Medulla oblongata (tissue), 1 donor: ENCODE results near the gene RABGAP1L.
"Not testable (repeated sequence)": the region's sequence is repeated elsewhere in the genome, so short reads cannot be mapped to it uniquely, and the experiment has no call there.

Experiments used
- DNase-seq: peaks from one replicate; pipeline ENCODE4 v3.0.0-alpha.2; 2015; ENCODE audit errors: extremely low spot score

Gene RABGAP1L

DNA sequence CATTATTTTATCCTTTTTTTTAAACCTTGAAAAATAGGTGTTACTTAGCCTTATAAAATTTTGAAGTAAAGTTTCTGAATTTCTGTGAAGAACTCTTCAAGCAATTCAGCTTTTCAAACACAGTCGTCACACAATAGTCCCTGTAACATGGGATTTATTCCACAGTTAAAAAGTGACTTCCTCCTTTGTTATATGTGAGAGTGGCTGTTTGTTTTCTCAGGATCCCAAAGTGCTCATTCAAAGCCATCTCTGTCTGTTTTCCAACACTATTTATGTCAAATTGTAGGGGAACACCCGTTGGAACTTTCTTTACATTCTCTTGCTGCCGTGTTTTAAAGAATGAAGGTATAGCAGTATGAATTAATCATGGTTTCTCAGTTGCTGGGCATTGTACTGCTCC lies 207.6 kb downstream of the RABGAP1L start:
- peak; percentile 54 for DNase-seq

DNA sequence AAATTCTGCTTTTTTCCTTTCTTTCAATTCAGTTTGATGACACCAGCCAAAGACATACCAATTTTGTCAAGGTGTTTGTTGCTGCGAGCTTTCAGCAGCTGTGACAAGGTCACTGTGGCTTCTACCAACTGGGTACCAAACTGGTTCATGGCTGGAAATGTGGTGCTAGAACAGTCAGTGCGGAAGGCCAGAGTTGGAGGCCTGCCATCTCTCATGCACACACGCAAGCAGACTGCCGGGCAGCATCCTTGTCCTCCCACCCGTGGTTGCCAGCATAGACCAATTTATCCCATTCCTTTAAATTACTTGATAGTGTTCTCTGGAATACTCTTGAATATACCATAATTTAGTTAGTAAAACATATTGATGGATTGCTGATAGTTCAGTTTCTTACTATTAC lies 208.6 kb downstream of the RABGAP1L start:
- DNase-seq, result peak; percentile 10

DNA sequence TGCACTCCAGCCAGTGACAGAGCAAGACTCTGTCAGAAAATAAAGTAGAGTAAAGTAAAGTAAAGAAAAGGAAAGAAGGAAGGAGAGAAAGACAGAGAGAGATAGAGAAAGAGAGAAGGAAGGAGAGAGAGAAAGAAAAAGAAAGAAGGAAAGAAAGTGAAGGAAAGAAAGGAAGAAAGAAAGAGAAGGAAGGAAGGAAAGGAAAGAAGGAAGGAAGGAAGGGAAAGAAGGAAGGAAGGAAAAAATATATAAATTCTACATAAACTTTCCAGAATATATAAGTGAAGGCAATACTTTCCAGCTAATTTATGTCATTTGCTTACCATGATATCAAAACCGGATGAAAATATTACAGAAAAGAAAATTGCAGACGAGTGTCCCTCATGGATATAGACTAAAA lies 216.7 kb downstream of the RABGAP1L start:
- no peak for DNase-seq

DNA sequence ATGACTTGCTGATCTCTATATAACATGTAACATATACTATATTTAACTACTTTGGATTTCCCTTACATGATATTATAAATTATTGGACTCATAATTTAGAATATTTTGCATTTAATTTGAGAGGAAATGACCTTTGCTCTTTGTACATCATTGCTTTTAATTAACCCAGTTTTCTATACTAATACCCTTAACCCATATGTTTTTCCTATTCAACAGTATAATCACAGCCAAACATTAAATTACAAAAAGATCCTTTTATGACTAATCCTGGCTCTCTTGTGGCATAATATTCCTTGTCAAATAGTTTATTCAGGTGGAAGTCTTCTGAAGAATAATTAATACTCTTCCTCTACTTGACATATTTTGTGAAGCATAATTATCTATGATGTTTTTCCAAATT lies 232.4 kb downstream of the RABGAP1L start:
- DNase-seq, result no peak

DNA sequence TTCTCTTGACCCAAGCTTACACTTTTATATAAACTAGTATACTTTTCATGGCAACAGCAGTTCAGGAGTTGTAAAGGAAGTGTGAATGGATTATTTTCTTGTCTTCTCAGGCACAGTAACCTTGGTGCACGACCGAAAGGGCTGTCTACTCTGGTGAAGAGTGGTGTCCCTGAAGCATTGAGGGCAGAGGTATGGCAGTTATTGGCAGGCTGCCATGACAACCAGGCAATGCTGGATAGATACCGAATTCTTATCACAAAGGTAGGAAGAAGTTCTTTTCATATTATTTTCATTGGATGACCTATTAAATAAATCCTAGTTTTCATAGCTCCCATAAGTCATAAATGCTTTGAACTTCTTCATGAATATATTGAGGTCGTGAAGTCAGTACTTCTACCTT lies 234.6 kb downstream of the RABGAP1L start:
- DNase-seq, result no peak

DNA sequence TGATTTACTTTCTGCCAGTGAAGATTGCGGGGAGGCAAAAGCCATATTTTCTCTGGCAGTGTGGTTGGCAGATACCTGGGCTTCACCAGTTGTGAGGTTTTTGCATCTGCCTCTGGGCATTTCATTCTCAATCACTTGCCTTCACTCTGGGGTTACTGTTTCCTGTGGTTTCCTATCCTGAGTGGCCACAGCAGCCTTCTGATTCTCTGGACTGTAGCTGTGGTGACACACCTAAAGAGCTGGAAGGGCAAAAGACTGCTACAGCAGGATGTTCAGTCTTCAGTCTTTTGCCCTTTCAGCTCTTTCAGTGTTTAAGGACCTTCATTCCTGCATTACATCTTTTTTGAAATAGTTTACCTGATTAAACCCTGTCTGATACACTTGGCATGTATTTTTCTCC lies 237.9 kb downstream of the RABGAP1L start:
- no peak for DNase-seq

DNA sequence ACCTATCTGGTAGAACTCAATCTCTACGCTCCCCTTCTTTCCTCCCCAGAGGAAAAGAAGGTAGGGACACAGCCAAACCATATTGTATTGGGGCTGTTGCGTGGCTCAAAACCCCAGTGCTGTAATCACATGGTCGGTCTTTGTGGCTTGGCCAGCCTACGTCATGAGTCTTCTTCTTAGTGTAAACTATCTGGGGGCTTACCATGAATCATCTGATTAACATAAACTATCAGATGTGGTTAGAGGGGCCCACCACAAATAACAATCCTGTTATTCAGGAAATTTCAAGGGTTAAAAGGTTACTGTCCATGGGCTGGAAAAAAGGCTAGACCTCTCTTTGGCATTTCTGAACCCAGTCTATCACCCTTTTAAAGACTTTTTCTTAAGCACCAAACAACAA lies 238.9 kb downstream of the RABGAP1L start:
- DNase-seq, result no peak

DNA sequence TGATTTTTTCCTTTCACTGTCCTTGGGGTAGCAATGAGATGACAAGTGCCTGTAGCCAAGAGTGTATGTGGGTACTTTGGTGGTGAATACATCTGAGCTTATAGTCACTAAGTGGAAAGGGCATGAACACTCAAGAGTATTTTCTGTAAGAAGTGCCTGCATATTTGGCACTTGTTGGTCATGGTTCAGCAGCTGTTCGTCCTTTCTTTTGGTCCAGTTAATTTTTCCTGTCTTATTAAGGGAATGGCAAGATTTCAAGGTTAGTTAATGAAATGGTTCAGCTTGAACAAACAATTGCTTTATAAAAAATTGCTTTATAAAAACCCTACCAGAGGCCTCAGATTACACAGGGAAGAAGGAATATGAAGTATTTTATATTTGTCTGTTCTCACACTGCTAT lies 239.9 kb downstream of the RABGAP1L start:
- no peak for DNase-seq

DNA sequence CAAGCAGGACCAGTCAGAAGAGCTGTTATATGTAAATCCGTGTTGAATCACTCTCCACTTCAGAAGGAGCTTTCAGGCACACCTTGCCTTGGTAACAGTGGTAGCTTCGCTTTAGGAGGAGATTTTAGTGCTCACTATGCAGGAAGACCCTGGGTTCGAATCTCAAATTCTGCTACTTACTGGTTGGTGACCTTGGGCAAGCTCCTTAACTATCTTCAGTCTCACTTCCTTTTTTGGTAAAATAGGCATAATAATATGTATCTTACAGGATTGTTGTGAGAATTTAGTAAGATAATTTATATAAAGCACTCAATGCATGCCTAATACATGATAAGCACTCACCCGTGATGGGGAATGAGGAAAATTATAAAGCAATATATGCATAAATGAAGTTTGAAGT lies 241.8 kb downstream of the RABGAP1L start:
- DNase-seq, result no peak

DNA sequence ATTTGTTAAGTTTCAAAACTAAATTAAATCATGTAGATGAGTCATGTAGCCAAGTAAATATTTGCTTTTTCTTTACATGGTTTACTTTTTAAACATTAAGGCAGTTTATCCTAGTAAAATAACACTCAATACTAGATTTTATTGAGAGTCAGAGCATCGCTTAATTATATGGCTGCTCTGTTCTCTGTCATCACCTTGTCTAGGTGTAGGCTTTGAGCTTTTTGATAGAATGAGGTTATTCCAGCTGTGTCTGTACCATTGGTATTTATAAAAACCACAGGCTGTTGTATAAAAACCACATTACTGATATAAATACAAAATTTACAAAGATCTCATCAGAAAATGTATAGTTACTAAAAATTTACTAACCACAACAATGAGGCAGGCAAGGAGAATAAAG lies 245.9 kb downstream of the RABGAP1L start:
- no peak for DNase-seq

DNA sequence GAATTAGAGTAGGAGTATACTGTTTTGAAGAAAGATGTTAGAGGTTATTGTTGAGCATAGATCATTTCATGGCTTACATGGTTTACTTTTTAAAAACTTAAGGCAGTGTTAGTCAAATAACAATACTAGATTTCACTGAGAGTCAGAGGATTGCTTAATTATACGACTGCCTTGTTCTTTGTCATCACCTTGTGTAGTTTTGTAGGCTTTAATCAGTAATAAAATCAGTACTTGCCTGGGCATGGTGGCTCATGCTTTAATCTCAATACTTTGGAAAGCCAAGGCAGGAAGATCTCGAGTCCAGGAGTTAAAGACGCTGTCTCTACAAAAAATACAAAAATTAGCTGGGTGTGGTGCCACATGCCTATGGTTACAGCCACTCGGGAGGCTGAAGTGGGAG lies 247.1 kb downstream of the RABGAP1L start:
- DNase-seq, result no peak

DNA sequence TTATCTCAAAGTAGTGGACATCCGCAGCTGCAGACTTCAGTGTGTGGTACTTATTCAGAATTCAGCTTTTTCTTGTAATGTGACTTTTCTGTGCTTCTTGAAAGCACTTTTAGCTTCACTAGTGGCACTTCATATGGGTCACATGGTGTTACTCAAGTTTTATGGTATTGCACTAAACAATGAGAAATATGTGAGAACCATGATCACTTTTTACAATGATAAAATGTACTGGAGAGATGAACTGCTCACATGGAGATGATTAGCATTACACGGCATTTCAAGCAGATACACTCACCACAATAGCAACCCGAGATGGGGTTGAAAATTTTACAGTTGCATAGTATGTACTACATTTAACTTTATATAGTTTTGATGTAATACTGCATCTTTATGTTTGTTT lies 248.3 kb downstream of the RABGAP1L start:
- DNase-seq, result no peak

DNA sequence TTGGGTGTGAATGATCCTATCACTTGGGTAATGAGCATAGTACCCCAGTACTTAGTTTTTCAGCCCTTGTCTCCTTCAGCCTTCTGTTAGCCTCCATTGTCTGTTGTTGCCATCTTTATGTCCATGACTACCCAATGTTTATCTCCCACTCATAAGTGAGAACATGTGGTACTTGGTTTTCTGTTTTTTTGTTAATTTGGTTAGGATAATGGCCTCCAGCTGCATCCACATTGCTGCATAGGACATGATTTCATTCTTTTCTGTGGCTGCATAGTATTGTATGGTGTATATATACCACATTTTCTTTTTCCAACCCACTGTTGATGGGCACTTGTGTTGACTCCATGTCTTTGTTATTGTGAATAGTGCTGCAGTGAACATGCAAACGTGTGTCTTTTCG lies 248.8 kb downstream of the RABGAP1L start:
- DNase-seq, result no peak

DNA sequence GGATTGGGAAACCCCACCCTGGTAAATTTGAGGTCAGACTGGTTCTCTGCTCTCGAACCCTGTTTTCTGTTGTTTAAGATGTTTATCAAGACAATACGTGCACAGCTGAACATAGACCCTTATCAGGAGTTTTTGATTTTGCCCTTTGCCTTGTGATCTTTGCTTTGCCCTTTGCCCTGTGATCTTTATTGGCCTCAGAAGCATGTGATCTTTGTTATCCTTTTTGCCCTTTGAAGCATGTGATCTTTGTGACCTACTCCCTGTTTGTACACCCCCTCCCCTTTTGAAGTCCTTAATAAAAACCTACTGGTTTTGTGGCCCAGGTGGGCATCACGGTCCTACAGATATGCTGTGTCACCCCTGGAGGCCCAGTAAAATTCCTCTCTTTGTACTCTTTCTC lies 250.5 kb downstream of the RABGAP1L start:
- DNase-seq, result not testable (repeated sequence)

DNA sequence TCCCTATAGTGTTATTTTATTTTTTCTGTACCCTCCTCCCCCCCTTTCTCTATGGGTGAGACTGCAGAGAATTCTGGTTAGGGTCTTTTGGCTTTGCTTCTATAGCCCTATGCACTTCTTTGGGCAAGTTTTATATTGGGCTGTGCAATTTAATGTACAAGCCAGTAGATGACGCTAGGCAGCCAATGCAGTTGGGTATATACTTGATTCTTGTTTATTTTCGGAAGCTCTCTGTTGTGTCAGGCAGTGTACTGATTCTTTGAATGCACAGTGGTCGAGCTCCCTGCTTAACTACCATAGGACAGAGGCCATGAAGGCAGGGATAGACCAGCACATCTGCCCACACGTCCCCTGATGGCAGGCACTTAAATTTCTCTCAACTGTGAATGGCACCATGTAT lies 254.3 kb downstream of the RABGAP1L start:
- no peak for DNase-seq

DNA sequence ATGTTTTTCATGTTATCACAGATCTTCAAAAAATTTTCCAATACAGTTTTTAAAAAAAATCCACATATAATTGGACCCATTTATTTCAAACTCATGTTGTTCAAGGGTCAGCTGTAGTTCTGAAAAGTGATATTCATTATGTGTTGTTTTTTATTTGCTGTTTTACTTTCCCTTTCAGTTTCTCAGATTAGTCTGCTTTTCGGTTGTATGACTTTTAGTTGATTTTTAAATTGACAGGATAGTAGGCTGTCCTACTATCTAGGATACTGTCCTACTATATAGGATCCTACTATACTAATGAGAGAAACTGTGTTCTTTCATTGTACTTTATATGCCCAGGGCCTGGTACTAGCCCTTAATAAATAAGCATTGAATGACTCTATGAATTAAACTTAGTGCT lies 254.9 kb downstream of the RABGAP1L start:
- DNase-seq, result no peak

DNA sequence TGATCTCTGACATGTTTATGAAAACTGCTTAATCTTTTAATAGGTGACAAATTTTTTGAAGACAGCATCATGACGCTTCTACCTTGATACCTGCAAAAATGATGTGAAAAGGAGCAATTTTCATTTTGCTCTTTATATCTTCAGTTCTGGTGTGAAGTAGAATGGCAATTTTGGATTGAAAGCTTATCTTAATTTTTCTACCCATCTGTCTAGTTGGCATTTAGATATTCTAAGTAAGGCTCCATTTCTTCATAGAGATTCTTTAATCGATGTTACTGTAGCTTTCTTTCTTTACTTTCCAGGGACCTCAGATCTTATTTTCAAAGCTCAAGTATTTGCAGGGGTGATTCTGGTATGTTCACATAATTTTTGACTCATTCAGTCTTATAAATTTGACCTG lies 256.2 kb downstream of the RABGAP1L start:
- DNase-seq, result no peak

DNA sequence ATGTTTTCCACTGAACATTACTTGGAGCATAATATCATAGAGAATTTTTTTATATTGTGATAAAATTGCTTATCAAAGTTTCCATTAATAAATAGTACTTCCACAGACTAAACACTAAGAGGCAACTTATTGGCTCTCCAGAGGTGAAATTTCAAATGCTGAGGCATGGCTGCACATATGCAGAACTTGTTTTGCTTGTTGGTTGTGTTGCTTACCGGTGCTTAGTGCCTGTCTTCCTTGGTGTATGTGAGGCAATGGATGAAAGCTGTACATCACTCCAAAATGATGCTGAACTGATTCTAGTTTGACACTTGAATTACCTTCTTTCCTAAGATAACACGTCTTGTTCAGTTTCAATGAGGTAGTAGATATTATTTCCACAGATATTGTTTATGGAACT lies 258.6 kb downstream of the RABGAP1L start:
- no peak for DNase-seq

DNA sequence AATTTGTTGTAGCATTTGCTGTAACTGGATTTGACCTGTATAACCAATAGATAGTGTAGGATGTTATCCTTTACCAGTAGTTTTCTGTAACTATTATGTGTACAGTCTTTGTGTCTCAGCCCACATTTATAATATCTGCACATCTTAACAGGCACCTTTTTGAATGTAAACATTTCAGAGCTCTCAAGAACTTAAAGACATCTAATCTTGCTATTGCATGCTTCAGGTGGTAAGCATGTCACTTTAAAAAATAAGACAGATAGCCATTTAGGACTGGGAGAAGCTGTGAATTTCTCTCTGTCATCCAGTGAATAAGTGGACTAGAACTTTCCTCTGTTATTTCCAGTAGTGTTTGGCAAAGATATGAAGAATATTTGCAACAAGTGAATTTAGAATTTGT lies 265.8 kb downstream of the RABGAP1L start:
- no peak for DNase-seq

DNA sequence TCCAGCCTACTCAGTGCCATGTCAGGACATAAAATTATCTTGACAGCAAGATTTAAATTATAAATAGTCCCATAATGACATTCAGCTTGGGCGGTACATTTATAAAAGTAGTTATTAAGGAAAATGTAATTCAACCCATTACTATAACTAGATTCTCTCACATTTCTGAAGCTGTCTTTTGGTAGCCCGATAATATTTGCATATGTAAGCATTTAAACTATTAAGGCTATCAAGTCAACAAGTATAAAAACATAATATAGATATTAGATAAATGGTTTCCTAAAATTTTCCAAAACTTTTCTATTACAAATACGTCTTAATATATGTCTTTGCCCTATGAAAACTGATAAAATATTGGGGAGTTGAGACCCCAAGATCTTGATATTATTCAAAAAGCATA lies 266.8 kb downstream of the RABGAP1L start:
- no peak for DNase-seq

DNA sequence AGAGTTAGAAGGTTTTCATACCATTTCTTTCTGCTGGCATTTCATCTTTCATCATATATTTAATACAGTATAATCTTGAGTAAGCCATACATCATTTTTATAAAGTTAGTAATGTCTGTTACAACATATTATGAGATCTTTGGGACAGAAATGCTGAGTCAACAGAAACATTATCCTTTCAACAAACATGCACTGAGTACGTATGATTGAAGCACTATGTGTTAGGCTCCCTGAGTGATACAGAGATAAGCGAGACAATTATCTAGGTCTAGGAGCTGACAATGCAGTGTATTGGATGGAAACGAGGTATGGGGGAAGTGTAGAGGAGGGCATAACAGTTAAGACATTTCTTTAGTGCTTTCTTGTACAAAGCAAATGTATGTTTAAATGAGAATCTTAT lies 268.7 kb downstream of the RABGAP1L start:
- DNase-seq, result no peak

DNA sequence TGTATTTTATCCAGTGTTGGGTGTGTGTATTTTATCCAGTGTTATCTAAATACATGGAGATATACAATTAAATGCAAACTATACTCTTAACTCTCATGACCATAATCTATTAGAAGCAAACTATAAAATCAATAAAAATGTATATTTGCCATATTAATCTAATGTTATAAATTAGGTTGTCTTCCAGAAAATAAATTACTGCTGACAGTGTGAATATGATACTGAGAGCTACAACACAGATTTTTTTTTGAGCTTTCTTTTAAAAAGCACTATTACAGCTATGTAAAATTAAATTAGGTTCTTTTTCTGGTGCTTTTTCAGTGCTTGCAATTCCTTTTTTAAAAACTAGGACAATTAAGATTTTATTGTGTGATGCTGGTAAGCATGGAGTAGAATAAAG lies 269.4 kb downstream of the RABGAP1L start:
- DNase-seq, result no peak

DNA sequence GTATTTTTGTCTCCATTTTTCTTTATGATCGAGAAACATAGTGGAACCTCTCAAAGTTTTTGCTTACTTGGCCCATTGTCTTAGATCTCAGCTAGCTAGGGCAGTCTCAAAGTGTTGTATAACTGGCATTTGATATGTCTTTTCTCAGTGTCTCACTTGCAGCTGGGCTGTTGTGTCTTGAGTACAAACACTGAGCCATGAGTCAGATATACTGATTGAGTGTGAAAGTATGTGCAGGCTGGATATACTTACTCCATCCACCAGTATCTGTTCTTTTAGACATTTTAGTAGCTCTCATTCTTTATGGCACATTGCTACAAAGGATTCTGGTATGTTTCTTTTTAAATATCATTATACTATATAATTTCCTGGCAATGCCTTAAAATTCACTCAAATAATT lies 274.1 kb downstream of the RABGAP1L start:
- DNase-seq, result no peak

DNA sequence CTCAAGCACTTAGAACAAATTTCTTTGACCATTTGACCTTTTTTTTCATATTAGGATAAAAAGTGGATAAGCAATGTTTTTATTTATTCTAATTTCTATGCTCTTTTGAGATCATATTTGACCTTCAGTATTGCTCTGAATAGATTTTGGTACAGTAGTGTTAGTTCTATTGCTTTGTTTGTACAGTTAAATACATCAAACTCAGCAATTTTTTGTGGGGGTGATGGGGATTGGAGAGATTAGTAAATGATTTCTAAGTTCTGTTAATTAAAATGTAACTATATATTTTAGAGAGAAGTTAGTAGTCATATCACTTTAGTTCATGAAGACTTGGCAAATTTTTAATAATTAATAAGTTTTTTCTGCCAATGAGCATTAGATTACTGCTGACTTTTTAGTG lies 286.0 kb downstream of the RABGAP1L start:
- no peak for DNase-seq

DNA sequence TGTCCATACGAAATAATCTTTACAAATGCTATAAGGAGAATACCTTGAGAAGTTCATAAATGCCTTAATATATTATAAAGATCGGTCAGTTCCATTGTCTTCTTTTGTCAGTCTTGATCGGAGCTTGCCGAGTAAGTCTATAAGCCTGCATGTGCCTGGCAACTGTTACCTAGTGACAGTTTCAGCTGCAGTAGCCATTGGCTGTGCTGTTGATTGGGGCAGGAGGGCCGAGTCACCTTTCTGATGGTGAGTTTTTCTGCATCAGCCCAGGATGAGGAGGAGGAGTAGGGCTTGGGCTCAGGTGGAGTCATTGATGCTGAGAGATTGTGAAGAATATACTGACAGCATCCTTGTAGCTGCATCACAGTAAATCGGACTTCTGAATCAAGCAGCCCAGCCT lies 286.5 kb downstream of the RABGAP1L start:
- no peak for DNase-seq
